Right ventricle myocardium inferior (tissue), 1 donor: ENCODE measurements around the gene DUOX2. TPM values are rescaled to one million over a fixed set of nuclear protein-coding genes. Genes with fewer than 3 reads are reported as not detected.
A peak's percentile ranks its signal among the peaks of the same experiment; 100 is the strongest.
"Not testable (repeated sequence)": the region's sequence is repeated elsewhere in the genome, so short reads cannot be mapped to it uniquely, and the experiment has no call there.

ENCODE experiments used
- ATAC-seq: fragments of 200-7000 bp; cut with Tn5 transposase; one replicate; pipeline ENCODE4 v1.9.1; 2020; ENCODE audit warnings: mild to moderate bottlenecking, moderate library complexity
- DNase-seq: peaks from one replicate; pipeline ENCODE4 v3.0.0; 2021; ENCODE audit errors: missing footprints
- intact Hi-C: fragments of 100-400 bp; cut with DNase I; formaldehyde crosslinking; loops from one replicate; pipeline ENCODE4 v1.11.0; 2022
- total RNA-seq: library from RNA; stranded (reverse); fragmentation: NEBNext Ultra II Directional; extraction: Animal tissue kit (Norgen Biotek cat#: 25700); gene quantifications from one replicate; pipeline ENCODE4 v1.2.1, GENCODE V29; 2021
- donor health status: DM: no; HTN: yes; CAD: no; lungs with severe emphysema.

Gene DUOX2
- total RNA-seq, 1 donor from 2014 or later, result 0.08 TPM

GRCh38 chr15:45111390-45112142, 2.4 kb downstream of the DUOX2 start:
- DNase-seq (no peak), ATAC-seq (no peak)
- intact Hi-C loops, result loop anchor here (10.0 kb wide), 1 partner anchor 137 kb away; no protein-coding TSS in a partner anchor

- DNase-seq, result no peak
- intact Hi-C loops, result loop anchor here (10.0 kb wide), 1 partner anchor 136 kb away; no protein-coding TSS in a partner anchor
- ATAC-seq, result no peak
These were observed 3.6 kb downstream of the DUOX2 start for GRCh38 chr15:45110256-45110820.

- ATAC-seq (no peak), DNase-seq (no peak)
- intact Hi-C loops, result no loop called here
These were observed 5.9 kb downstream of the DUOX2 start for GRCh38 chr15:45107941-45108630.

DNA sequence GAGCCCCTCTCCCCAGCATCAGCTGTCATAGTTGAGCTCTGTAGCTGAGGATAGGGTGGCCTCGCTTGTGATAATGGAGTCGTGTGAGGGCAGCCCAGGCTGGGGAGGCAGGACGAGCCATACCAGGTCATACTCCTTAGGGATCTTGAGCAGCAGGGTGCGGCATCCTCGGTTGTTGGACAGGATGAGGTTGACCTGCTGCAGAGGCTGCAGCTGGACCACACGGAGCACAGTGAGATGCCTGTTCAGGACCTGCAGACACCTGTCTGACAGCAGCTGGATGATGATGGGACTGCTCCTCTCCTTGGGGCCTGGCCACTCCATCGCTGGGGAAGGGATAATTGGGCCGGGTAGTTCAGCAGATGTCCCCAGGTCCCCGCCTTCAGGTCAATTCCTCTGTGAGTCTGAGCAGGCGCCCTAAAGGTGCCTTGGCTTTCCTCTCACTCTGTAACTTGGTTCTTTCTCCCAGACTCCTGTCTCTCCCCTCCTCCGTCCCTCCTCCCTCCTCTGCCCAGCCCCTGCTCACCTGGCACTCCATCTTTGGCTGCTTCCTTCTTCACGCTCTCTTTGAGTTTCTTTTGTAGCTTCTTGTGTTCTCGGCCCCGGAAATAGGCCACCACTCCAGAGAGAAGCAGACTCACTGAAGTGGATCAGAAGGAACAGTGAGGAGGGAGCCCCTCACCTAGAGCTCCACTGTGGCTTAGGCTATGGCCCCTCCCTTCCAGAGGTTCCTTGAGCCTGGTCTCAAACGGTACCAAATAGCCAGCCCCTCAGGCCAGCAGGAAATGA, 7.8 kb downstream of the DUOX2 start:
- intact Hi-C loops, result no loop called here

GRCh38 chr15:45105586-45105985, 8.4 kb downstream of the DUOX2 start:
- DNase-seq, result no peak
- ATAC-seq, result no peak
- intact Hi-C loops, result no loop called here

More for the DNA sequence above, 7.8 kb downstream of the DUOX2 start:
- no peak for ATAC-seq
- DNase-seq, result no peak

- ATAC-seq, intact Hi-C loops, DNase-seq: not testable (repeated sequence)
These were observed 9.8 kb downstream of the DUOX2 start for GRCh38 chr15:45104170-45104569.

DNA sequence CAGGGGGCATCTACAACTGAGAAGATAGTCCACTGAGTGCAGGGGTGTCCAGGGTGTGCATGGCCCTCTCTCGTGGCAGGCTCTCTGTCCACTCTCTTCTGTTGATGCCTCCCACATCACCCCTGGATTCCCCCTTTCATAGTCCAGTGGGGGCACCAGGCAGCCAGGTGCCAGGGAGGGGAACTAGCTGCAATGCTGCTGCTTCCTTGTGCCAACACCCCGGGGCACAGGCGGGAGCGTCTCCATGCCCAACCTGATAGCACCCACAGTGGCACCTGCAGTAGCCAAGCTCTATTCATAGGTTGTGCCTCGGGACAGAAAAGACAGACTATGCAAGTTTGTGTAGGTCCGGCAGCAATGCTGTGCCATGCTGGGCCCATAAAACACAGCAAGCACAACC, 11.7 kb downstream of the DUOX2 start:
- intact Hi-C loops, result no loop called here
- ATAC-seq (no peak), DNase-seq (no peak)

- intact Hi-C loops, result no loop called here
- DNase-seq (no peak), ATAC-seq (no peak)
These were observed 12.2 kb downstream of the DUOX2 start for GRCh38 chr15:45101749-45102148.

DNA sequence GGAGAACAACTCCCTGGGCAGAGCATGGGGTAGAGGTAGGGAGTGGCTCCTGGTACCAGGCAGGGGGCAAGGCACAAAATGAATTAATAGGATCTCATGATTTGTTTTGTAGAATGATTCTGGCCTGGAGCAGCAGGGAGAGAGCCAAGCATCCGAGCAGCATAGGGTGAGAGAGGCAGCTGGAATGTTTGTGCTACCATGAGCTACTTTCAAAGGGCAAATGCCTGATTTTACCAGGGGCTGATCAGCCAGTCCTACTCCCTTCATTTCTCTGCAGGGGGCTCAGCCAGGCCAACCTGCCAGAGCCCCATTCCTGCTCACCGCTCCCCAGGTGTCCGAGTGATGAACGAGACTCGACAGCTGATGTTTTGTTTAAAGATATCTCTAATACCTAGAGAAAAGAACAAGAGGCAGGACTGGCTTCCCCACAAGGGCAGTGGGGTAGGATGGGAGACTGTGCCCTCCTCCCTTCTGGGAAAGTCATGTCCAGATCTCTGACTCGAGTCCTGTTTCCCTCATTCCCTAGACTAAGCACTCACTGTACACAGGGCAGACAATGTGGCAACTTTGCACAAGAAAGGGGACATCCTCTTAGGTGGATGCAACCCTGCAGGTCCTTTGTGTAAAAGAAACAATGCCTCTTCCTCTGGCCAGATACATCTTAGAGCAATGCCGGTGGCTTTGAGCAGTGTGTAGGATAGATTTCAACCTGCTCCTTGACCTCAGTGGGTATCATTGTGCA, 12.9 kb downstream of the DUOX2 start:
- DNase-seq (no peak), ATAC-seq (no peak)
- intact Hi-C loops, result no loop called here

GRCh38 chr15:45099549-45100165, 14.3 kb downstream of the DUOX2 start:
- ATAC-seq (no peak), DNase-seq (no peak)

DNA sequence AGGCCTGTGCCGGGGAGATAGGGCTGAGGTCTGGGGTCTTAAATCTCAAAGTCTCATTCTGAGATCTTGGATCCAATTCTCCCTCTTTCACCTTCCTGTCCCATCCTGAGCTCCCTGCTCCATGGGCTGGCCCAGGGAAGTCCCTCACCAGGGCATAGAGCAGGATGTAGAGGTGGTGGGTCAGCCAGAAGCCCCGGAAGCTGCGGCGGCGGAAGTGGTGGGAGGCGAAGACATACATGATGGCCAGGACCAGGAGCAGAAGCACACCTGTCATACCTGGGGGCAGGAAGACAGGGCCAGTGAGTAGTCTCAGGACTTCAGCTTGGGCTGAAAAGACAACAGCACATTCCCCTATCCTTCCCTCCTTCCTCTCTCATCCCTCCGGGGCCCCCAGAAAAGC, 16.5 kb downstream of the DUOX2 start:
- intact Hi-C loops, result no loop called here
- no peak for ATAC-seq
- DNase-seq, result no peak

More at GRCh38 chr15:45099549-45100165, 14.3 kb downstream of the DUOX2 start:
- intact Hi-C loops, result no loop called here

- intact Hi-C loops, result no loop called here
- ATAC-seq (no peak), DNase-seq (no peak)
These were observed 18.3 kb downstream of the DUOX2 start for GRCh38 chr15:45095661-45096060.

DNA sequence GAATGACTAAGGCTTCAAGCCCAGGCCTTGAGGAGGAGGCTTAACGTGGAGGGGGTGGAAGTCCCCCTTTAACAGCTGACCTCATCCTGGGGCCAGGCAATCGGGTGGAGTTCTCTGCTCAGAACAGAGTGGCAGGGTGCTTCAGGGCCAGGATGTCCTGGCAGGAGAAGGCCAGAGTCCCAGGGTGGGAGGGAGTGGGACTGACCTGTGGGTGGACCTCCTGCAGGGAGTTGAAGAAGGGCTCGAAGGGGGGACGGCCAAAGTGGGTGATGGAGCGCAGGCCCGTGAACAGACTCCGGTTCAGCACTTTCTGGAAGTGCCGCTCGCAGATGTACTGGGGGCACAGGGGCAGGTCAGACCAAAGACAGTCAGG, 19.6 kb downstream of the DUOX2 start:
- ATAC-seq (no peak), DNase-seq (no peak)
- intact Hi-C loops, result no loop called here

DNA sequence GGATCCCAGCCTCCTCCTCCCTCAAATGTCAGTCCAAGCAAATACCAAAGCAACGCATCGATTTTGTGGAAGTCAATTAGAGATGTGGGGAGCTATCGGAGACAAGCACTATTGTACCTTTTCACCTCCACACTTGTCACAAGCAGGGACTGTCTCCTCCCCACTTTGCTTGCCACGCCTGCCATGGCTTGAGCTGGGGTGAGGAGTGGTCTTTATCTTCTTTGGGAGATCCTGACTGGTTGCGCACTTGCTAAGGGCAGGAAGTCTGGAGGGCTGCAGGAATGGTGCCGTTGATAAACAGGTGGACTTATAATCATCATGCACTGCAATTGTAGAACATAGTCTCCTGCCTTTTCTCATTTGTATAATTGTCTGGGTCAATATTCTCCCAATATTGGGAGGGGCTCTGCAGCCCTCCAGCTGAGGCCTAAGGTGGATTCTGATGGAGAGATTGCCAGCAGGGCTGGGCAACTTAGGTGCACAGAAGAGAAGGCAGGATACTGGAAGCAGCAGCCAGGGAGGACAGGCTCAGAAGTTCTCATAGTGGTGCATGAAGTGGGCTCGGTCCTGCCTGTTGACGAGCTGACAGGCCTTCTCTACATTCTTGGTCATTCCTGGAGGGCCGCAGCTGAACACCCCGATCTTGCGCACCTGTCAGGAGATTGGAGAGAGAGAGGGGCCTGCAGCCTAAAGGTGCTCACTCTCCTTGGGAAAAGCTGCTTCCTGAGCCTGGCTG, 20.2 kb downstream of the DUOX2 start:
- DNase-seq (no peak), ATAC-seq (no peak)
- intact Hi-C loops, result no loop called here

DNA sequence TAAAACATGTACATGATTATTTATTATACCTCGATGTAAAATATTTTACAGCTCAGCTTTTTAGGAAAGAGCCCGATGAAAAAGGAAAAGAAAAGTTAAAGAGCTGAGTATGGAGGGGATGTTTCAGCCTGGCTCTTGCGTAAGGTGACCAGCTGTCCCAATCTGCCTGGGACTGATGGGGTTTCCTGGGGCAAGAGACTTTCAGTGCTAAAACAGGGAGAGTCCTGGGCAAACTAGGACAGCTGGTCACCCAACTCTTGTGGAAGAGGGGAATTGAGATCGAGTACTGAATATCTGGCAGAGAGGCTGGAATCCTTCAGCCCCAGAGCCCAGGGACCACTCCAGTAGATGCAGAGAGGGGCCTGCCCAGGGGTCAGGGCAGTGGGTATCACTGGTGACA, 21.0 kb downstream of the DUOX2 start:
- ATAC-seq (no peak), DNase-seq (no peak)
- intact Hi-C loops, result no loop called here

DNA sequence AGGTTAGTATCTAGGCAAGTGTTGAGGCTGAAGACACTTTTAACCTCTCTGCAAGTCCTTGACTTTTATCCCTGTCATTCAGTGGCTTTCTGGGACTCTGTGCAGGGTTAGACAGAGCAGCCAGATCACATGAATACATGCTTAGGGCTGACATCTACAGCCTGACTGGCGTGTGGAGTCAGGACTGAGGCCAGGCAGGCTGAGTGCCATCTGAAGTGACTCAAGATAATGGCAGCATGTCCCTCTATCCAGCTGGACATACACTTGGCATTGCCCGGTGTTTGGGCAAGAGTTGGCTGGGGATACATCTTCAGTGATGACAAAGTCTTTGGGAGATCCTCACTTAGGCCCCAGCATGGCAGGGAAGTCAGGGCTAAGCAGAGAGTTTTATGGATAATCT, 22.4 kb downstream of the DUOX2 start:
- intact Hi-C loops, result no loop called here
- peak; percentile 92 for ATAC-seq
- DNase-seq, result no peak

- intact Hi-C loops, result no loop called here
- ATAC-seq (no peak), DNase-seq (no peak)
These were observed 22.8 kb downstream of the DUOX2 start for GRCh38 chr15:45091161-45091560.
